Activated CD4-positive, CD25-positive, alpha-beta regulatory T cell treated with anti-CD3 and anti-CD28 coated beads, Interleukin-2, amount 50 U/mL, for 24 hours (primary cell): ENCODE data around the gene ZNF358.

ENCODE experiments used
- ATAC-seq, 2 donors: fragments of 150-1000 bp; cut with Tn5 transposase; one replicate each; pipeline ENCODE4 v1.10.0; 2021; ENCODE audit warnings: mild to moderate bottlenecking in 1 of 2, moderate library complexity in 1 of 2

Gene ZNF358

GRCh38 chr19:7520131-7521051 is 4.5 kb downstream of the ZNF358 start:
- no peak for ATAC-seq

DNA sequence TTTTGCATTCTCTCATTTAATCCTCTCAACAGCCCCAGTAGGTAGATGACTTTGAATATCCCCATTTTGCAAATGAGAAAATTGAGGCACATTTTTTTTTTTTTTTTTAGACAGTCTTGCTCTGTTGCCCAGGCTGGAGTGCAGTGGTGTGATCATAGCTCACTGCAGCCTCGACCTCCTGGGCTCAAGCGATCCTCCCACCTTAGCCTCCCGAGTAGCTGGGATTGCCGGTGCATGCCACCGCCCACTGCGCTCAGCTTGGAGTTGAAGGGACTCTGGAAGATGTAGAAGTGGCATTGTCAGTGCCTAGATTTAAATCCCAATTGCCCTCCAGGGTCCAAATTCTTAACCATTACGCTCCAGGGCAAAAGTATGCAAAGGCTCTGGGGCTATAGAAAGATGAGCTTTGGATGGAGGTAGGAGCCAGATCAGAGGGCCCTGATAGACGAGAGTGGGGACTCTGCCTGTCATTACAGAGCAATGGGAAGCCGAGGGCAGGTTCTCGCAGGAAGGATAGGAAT is 5.7 kb downstream of the ZNF358 start:
- no peak for ATAC-seq

DNA sequence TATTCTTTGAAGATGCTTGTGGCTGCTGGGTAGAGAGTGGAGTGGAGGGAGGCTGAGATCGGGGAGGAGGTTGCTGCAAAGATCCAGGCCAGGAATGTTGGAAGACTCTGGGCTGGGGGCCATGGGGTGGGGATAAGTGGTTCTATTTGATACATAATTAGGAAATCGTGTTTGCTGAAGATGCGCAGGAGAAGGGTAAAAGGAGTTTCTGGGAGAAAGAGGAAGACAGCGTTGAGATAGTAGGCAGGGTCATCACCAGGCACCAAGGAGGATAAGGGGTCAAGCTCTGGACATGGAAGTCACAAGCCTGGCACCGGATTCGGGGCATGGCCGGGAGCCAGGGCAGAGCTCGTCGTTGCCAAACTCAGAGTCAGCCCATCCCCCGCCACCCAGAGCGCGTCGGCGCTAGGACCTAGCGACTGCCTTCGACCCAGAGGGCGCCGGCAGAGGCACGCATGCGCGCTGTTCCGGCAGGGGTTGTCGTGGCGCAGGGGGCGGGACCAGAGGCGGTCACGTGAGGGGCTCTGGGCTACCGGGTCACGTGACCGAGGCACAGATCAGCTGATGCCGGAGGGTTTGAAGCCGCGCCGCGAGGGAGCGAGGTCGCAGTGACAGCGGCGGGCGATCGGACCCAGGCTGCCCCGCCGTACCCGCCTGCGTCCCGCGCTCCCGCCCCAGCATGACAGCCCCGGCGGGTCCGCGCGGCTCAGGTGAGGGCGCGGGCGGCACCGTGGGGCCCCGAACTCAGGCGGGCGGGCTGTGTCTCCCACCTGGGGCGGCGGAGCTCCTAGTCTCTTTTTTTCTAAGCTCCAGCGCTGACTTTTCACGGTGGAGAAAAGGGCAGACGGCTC is 6.4 kb downstream of the ZNF358 start, which contains the start of gene MCOLN1:
MCOLN1 (plus strand) TSS at position 553 of the 851 bp plus-strand sequence; CDS start at position 680, 127 bp downstream.
- peak; percentile 88 to 89 for ATAC-seq

GRCh38 chr19:7522923-7523667 is 7.2 kb downstream of the ZNF358 start:
- ATAC-seq = no peak

- ATAC-seq = no peak
Observed at GRCh38 chr19:7524523-7524922, 8.6 kb downstream of the ZNF358 start.

GRCh38 chr19:7524992-7525739 is 9.3 kb downstream of the ZNF358 start:
- ATAC-seq = no peak

DNA sequence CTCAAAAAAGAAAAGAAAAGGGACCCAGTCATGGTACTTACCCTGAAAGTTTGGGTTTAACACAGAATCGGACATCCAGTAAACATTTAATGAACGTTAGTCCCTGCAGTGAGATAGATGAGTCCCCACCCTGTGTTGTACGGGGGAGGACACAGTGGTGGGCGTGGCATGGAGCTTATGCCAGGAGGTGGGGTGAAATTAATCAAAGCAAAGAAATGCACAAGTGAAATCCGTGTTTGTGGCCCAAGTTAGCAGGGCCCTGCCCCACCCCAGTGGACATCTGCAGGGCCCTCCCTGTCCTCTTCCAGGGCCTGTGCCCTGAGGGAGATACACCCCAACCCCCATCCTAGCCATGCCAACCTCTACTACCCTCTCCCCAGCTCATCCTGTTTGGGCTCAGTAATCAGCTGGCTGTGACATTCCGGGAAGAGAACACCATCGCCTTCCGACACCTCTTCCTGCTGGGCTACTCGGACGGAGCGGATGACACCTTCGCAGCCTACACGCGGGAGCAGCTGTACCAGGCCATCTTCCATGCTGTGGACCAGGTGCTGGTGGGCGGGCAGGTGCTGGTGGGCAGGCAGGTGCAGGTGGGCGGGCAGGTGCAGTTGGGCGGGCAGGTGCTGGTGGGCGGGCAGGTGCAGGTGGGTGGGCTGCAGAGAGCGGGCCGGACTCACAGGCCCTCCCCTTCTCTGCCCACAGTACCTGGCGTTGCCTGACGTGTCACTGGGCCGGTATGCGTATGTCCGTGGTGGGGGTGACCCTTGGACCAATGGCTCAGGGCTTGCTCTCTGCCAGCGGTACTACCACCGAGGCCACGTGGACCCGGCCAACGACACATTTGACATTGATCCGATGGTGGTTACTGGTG is 10.4 kb downstream of the ZNF358 start:
- no peak for ATAC-seq

GRCh38 chr19:7527516-7528191 is 11.8 kb downstream of the ZNF358 start:
- ATAC-seq = no peak

DNA sequence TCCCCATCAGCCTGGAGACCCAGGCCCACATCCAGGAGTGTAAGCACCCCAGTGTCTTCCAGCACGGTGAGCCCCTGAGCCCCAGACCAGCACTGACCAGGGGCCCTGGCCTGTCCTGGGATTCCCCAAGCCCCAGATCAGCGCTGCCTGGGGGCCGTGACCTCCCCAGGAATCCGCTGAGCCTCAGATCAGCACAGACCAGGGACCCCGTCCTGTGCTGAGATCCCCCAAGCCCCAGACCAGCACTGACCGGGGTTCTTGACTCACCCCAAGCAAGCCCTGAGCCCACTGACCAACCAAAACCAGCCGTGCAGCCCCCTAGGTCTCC is 12.3 kb downstream of the ZNF358 start:
- no peak for ATAC-seq

GRCh38 chr19:7528522-7529245 is 12.8 kb downstream of the ZNF358 start:
- ATAC-seq = no peak

DNA sequence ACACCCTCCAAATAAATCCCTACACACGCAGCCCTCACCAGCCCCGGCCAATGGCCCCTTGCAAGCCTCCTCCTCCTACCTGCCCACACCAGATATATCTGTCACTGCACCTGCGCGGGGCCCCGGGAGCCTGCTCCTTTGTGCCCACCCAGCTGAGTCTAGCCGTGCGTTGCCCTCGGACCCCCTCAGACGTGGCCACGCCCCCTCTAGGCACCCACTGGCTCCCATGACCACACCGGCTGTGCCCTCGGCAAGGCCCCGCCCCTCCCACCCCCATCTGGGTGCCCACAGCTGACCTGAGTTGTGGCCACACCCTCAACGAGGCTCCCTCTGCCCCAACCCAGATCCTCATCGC is 13.3 kb downstream of the ZNF358 start:
- ATAC-seq = no peak

DNA sequence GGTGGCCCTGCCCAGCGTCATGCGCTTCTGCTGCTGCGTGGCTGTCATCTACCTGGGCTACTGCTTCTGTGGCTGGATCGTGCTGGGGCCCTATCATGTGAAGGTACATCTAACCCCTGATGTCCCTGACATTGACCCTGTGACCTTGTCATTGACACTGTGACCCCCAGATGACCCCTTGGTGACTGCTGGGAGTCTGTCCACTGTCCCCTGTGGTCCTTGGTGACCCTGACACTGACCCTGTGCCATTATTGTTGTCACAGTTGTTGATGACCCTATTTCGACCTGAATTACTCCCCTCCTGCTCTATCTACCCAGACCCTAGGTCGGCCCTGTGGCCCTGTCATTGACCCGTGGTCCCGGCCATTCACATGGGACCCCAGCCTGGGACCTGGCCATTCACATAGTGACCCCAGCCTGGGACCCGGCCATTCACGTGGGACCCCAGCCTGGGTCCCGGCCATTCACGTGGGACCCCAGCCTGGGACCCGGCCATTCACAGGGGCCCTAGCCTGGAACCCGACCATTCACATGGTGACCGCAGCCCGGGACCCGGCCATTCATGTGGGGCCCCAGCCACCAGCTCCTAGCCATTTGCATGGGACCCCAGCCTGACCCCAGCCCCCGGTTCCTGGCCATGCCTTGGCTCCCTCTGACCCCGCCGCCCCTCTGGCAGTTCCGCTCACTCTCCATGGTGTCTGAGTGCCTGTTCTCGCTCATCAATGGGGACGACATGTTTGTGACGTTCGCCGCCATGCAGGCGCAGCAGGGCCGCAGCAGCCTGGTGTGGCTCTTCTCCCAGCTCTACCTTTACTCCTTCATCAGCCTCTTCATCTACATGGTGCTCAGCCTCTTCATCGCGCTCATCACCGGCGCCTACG is 13.9 kb downstream of the ZNF358 start:
- no peak for ATAC-seq

DNA sequence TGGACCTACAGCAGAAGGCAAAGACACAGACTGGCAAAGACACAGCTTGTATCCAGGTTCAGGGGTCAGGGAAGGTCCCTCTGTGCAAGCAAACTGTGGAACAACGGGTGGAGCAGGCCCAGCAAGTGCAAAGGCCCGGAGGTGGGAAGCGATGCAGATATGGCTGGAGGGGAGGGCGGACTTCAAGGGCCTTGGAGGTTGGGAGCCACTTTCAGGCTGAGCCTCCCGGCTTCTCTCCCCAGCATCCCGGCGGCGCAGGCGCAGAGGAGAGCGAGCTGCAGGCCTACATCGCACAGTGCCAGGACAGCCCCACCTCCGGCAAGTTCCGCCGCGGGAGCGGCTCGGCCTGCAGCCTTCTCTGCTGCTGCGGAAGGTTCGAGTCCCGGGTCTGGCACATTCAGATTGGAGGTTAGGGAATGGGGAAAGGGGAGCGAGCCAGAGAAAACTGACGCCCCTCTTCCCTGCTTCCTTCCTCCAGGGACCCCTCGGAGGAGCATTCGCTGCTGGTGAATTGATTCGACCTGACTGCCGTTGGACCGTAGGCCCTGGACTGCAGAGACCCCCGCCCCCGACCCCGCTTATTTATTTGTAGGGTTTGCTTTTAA is 17.5 kb downstream of the ZNF358 start:
- no peak for ATAC-seq

GRCh38 chr19:7533925-7534480 is 18.1 kb downstream of the ZNF358 start:
- ATAC-seq = peak; percentile 60 to 64

DNA sequence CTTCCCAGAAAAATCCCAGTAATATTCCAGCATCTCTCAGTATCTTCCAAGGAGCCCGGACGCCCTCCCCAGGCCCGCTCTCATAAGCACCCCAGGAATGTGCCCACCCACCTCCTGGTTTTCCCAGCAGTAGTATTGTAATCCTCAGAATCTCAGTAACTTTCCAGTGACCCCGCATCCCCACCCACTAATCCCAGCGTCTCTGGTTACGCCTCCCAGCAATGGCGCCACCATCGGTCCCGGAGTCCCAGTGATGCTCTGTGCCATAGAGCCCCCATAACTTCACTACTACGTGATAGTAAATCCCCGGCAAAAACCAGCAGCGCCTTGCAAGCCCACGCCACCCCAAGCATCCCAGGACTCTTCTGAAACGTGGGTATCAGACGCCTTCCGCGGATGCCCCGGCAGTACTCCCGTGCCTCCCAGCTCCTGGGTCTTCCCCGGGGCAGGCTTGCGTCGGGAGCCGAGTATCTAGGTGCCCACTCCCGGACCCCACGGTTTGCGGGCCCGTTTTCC is 18.7 kb downstream of the ZNF358 start:
- ATAC-seq = peak; percentile 3 to 13

- ATAC-seq = peak; percentile 81 to 84
Observed at GRCh38 chr19:7535047-7535997, 19.4 kb downstream of the ZNF358 start, which contains the start of gene PNPLA6. TSS of gene PNPLA6 (plus strand) at chr19:7535717. CDS start at chr19:7535789, 72 bp downstream.
